HL-60/S4 treated with phorbol 12-myristate 13-acetate at 8.2 ng/mL for 4 days and 3 days (cell line): Measurements from ENCODE around the gene DCBLD2.

Source experiments
- in situ Hi-C: fragments of 300-500 bp; cut with MboI; formaldehyde crosslinking; loops from 2 replicates; pipeline ENCODE4 v1.15.0; 2022; ENCODE audit warnings: low sequenced_read_pairs

Gene DCBLD2

GRCh38 chr3:98801043-98801747, 100.3 kb downstream of the DCBLD2 start:
- in situ Hi-C loops, result loop anchor here (25.0 kb wide), 1 partner anchor 361 kb away; no protein-coding TSS in a partner anchor

GRCh38 chr3:98800401-98800800, 101.1 kb downstream of the DCBLD2 start:
- in situ Hi-C loops, result loop anchor here (25.0 kb wide), 1 partner anchor 362 kb away; no protein-coding TSS in a partner anchor

GRCh38 chr3:98799479-98799878, 102.0 kb downstream of the DCBLD2 start:
- in situ Hi-C loops, result no loop called here

GRCh38 chr3:98798820-98799219, 102.7 kb downstream of the DCBLD2 start:
- in situ Hi-C loops, result no loop called here

GRCh38 chr3:98797905-98798304, 103.6 kb downstream of the DCBLD2 start:
- in situ Hi-C loops, result no loop called here

GRCh38 chr3:98796334-98796733, 105.2 kb downstream of the DCBLD2 start:
- in situ Hi-C loops, result no loop called here

- in situ Hi-C loops, result no loop called here
Observed at GRCh38 chr3:98793971-98794370, 107.5 kb downstream of the DCBLD2 start.

- in situ Hi-C loops, result no loop called here
Observed at GRCh38 chr3:98791341-98792325, 109.9 kb downstream of the DCBLD2 start.

GRCh38 chr3:98788651-98789050, 112.8 kb downstream of the DCBLD2 start:
- in situ Hi-C loops, result no loop called here

GRCh38 chr3:98787181-98787580, 114.3 kb downstream of the DCBLD2 start:
- in situ Hi-C loops, result no loop called here

- in situ Hi-C loops, result no loop called here
Observed at GRCh38 chr3:98786364-98787006, 115.0 kb downstream of the DCBLD2 start.

- in situ Hi-C loops, result no loop called here
Observed at GRCh38 chr3:98784666-98785600, 116.6 kb downstream of the DCBLD2 start.

GRCh38 chr3:98784042-98784441, 117.5 kb downstream of the DCBLD2 start:
- in situ Hi-C loops, result no loop called here

- in situ Hi-C loops, result no loop called here
Observed at GRCh38 chr3:98782824-98783500, 118.5 kb downstream of the DCBLD2 start.

GRCh38 chr3:98780343-98780742, 121.2 kb downstream of the DCBLD2 start:
- in situ Hi-C loops, result no loop called here

GRCh38 chr3:98779541-98780335, 121.8 kb downstream of the DCBLD2 start:
- in situ Hi-C loops, result no loop called here

- in situ Hi-C loops, result no loop called here
Observed at GRCh38 chr3:98778852-98779413, 122.6 kb downstream of the DCBLD2 start.

- in situ Hi-C loops, result no loop called here
Observed at GRCh38 chr3:98778383-98778782, 123.1 kb downstream of the DCBLD2 start.
